Subcutaneous preadipocyte (primary cell): Measurements from ENCODE around the gene TMEM171. TPM values are rescaled to one million over a fixed set of nuclear protein-coding genes. Genes with fewer than 3 reads are reported as not detected.

Experiments
- total RNA-seq: library from RNA; depleted of rRNA; stranded (reverse); fragments of >200 nt; gene quantifications from 2 replicates; pipeline ENCODE4 v1.2.3, GENCODE V29; 2012

The TMEM171 gene
- total RNA-seq: 4.4 and 7.4 TPM in 2 replicates

GRCh38 chr5:73120222-73121118 lies at the start of gene TMEM171:
TSS of gene TMEM171 (plus strand) at chr5:73120575. CDS start at chr5:73123374, 2,799 bp downstream.

GRCh38 chr5:73172951-73173350 lies 52.6 kb downstream of the TMEM171 start, which contains the start of gene TMEM174:
TSS of gene TMEM174 (plus strand) at chr5:73173193. CDS start at chr5:73173244, 51 bp downstream.

Other genes with a start within 250 kb of the TMEM171 start
- gene FCHO2, start 164.5 kb upstream of the TMEM171 start, total RNA-seq: 14.0 and 17.2 TPM in 2 replicates
- not detected in 2 replicates for gene TMEM174, start 52.6 kb downstream of the TMEM171 start, total RNA-seq